ENCODE data around the gene SPEG. TPM values are rescaled to one million over a fixed set of nuclear protein-coding genes. Genes with fewer than 3 reads are reported as not detected.

SPEG gene
- polyA plus RNA-seq, 1 donor (not counting 4 experiments of a cell fraction or from before 2014, with no cell fraction given), result 18.8 TPM

DNA sequence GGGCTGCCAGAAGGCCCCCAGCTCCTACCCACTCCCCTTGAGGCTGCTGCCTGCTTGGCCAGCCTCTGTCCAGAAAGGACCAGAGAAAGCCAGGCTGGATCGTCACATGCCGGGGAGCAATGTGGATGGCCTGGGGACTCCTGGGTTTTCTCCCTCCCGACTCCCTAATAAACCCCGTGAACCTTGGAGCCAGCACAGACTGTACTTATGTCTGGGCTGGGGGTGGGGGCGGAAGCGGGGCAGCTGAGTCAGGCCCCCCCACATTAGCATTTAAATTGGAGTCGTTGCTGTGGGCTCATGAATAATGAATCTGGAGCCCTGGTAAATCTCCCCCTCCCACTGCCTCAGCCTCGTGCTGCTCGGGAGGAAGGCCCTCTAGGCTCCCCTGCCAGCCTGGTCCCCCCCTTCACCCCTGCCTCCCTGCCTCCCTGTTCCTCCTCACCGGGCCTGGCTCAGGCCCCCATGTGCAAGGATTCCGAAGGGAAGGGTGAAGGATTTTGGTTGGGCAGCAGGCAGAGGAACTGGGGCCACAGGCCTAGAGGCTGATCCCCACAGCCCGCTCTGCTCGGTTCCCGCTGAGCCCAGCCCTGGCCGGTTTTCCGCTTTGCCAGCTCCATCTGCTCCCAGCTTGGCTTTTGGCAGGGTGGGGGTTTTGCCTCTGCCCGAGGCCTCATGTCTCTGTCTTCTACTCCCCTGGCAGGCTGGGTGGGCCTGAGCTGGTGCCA, 72.3 kb downstream of the SPEG start:
- peaks cover 9 to 12% of the 10 kb centered on the region in 2 experiments for H3K36me3 ChIP-seq (ENCODE audit: control insufficient read depth in 2 of 2, extremely low read depth in 1 of 2, insufficient read depth in 2 of 2, low read length in 2 of 2)
- H3K9ac ChIP-seq (ENCODE audit: control insufficient read depth, extremely low read depth, insufficient read depth, low read length), result no peak overlapping the region
- no peak overlapping the region for H3K4me3 ChIP-seq (ENCODE audit: control insufficient read depth in 2 of 3, extremely low read depth in 1 of 3, insufficient read depth in 2 of 3, low read depth in 1 of 3, low read length in 3 of 3)
- DNase-seq (ENCODE audit: low read depth, low spot score), result no peak
- H2AFZ ChIP-seq (ENCODE audit: control insufficient read depth, low read length), result no peak overlapping the region
- H3K9me1 ChIP-seq (ENCODE audit: control insufficient read depth, extremely low read depth, insufficient read depth, low read length), result no peaks in the 10 kb centered on the region
- H3K9me3 ChIP-seq (ENCODE audit: control insufficient read depth, low read depth, low read length), result no peaks in the 10 kb centered on the region
- no peak overlapping the region for H3K4me2 ChIP-seq (ENCODE audit: control insufficient read depth, extremely low read depth, insufficient read depth, low read depth, low read length)
- no peak for FAIRE-seq
- H3K27ac ChIP-seq (ENCODE audit: control insufficient read depth, insufficient read depth, low read length), result no peak overlapping the region
- TF ChIP-seq EZH2 (IDR thresholded peaks at IDR 0.05; ENCODE audit: low read length), result no peak
- TF ChIP-seq, protein P1, sequence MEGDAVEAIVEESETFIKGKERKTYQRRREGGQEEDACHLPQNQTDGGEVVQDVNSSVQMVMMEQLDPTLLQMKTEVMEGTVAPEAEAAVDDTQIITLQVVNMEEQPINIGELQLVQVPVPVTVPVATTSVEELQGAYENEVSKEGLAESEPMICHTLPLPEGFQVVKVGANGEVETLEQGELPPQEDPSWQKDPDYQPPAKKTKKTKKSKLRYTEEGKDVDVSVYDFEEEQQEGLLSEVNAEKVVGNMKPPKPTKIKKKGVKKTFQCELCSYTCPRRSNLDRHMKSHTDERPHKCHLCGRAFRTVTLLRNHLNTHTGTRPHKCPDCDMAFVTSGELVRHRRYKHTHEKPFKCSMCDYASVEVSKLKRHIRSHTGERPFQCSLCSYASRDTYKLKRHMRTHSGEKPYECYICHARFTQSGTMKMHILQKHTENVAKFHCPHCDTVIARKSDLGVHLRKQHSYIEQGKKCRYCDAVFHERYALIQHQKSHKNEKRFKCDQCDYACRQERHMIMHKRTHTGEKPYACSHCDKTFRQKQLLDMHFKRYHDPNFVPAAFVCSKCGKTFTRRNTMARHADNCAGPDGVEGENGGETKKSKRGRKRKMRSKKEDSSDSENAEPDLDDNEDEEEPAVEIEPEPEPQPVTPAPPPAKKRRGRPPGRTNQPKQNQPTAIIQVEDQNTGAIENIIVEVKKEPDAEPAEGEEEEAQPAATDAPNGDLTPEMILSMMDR (optimal IDR thresholded peaks at IDR 0.05 in 1 of 3, IDR thresholded peaks at IDR 0.05 in 1 of 3, conservative IDR thresholded peaks at IDR 0.05 in 1 of 3; ENCODE audit: extremely low read depth in 1 of 3, insufficient read depth in 2 of 3, low read length in 3 of 3), result no peak
- dilution Hi-C loops (cut with MboI; ENCODE audit: extremely low pct_ligation_motif_present, low sequenced_read_pairs), result no loop called here
- no peaks in the 10 kb centered on the region for H3K79me2 ChIP-seq (ENCODE audit: control insufficient read depth, insufficient read depth, low read length)
- H3K4me1 ChIP-seq (ENCODE audit: control insufficient read depth, extremely low read depth, insufficient read depth, low read length), result no peaks in the 10 kb centered on the region
- H4K20me1 ChIP-seq (ENCODE audit: control insufficient read depth, extremely low read depth, insufficient read depth, low read length), result peaks cover 4% of the 10 kb centered on the region
- peaks cover 25% of the 10 kb centered on the region for H3K27me3 ChIP-seq (ENCODE audit: control insufficient read depth, extremely low read depth, insufficient read depth, low read length)

DNA sequence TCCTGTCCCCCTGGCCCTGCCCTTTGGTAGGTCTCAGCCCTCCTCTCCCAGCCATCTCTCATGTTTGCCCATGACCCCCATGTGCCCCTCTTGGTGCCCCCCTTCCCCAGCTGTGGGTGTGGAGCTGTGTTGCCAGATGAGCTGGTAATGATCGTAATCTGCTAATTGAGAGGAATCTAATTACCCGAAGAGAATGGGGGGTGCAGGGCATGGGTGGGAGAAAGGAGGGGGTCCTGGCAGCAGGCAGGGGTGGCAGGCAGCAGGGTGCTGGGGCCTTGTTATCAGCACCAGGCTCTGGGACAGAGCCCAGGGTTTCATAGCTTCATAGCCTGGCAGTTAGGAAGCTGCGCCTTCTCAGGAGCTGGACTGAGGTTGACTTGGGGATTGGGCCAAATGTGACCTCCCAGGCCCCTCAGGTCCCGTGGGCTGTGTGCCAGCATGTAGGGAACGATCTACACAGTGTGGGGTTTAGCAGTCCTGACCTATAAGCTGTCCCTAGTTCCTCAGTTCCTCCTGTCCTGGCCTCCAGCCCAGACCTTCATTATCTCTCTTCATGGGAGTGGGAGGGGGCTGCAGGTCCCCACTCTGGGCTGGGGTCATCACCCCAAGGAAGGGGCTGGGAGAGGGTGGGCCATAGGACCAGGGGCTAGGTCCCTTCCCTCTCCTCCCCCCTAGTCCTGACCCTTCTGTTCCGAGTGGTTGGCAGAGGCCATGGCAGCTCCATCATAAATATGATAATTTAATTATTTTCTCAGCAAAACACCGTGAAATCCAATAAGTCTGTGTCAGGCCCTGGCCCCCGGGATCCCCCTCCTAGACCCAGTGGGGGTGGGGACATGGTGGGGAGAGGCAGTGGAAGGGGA, 73.2 kb downstream of the SPEG start:
- H3K4me2 ChIP-seq (ENCODE audit: control insufficient read depth, extremely low read depth, insufficient read depth, low read depth, low read length), result no peak overlapping the region
- peaks cover 33% of the 10 kb centered on the region for H3K27me3 ChIP-seq (ENCODE audit: control insufficient read depth, extremely low read depth, insufficient read depth, low read length)
- no peaks in the 10 kb centered on the region for H3K79me2 ChIP-seq (ENCODE audit: control insufficient read depth, insufficient read depth, low read length)
- no peak for TF ChIP-seq EZH2 (IDR thresholded peaks at IDR 0.05; ENCODE audit: low read length)
- TF ChIP-seq, protein P1 (optimal IDR thresholded peaks at IDR 0.05 in 1 of 3, IDR thresholded peaks at IDR 0.05 in 1 of 3, conservative IDR thresholded peaks at IDR 0.05 in 1 of 3; ENCODE audit: extremely low read depth in 1 of 3, insufficient read depth in 2 of 3, low read length in 3 of 3), result no peak
- H3K36me3 ChIP-seq (ENCODE audit: control insufficient read depth in 2 of 2, extremely low read depth in 1 of 2, insufficient read depth in 2 of 2, low read length in 2 of 2), result peaks cover 9 to 12% of the 10 kb centered on the region in 2 experiments
- no peak for DNase-seq (ENCODE audit: low read depth, low spot score)
- no peak overlapping the region for H3K9ac ChIP-seq (ENCODE audit: control insufficient read depth, extremely low read depth, insufficient read depth, low read length)
- H3K9me1 ChIP-seq (ENCODE audit: control insufficient read depth, extremely low read depth, insufficient read depth, low read length), result no peaks in the 10 kb centered on the region
- H2AFZ ChIP-seq (ENCODE audit: control insufficient read depth, low read length), result no peak overlapping the region
- dilution Hi-C loops (cut with MboI; ENCODE audit: extremely low pct_ligation_motif_present, low sequenced_read_pairs), result no loop called here
- no peaks in the 10 kb centered on the region for H3K9me3 ChIP-seq (ENCODE audit: control insufficient read depth, low read depth, low read length)
- H3K27ac ChIP-seq (ENCODE audit: control insufficient read depth, insufficient read depth, low read length), result no peak overlapping the region
- H4K20me1 ChIP-seq (ENCODE audit: control insufficient read depth, extremely low read depth, insufficient read depth, low read length), result peaks cover 4% of the 10 kb centered on the region
- no peak for FAIRE-seq
- no peak overlapping the region for H3K4me3 ChIP-seq (ENCODE audit: control insufficient read depth in 2 of 3, extremely low read depth in 1 of 3, insufficient read depth in 2 of 3, low read depth in 1 of 3, low read length in 3 of 3)
- H3K4me1 ChIP-seq (ENCODE audit: control insufficient read depth, extremely low read depth, insufficient read depth, low read length), result no peaks in the 10 kb centered on the region
